NCI-H1092 treated with DMSO at 0.1 percent for 48 hours (cell line): ENCODE data around the gene FERMT3.
A peak's percentile ranks its signal among the peaks of the same experiment; 100 is the strongest.

Experiments used
- DNase-seq: peaks from one replicate; lab custom pipeline; 2025; lab: John Stamatoyannopoulos, UW

FERMT3 gene

DNA sequence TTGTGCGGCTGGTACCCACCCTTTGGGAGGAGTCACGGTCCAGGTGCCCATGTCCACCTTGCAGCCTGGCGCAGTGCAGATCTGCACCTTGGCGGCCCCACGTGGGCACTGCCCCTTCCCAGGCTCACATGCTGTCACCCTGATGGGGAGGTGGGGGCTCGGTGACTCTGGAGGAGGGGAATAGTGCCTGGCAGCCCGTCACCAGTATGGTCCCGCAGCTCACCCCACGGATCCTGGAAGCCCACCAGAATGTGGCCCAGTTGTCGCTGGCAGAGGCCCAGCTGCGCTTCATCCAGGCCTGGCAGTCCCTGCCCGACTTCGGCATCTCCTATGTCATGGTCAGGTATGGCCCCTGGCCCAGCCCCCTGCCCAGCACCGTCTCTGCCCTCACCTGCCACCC is 14.3 kb downstream of the FERMT3 start:
- no peak for DNase-seq

DNA sequence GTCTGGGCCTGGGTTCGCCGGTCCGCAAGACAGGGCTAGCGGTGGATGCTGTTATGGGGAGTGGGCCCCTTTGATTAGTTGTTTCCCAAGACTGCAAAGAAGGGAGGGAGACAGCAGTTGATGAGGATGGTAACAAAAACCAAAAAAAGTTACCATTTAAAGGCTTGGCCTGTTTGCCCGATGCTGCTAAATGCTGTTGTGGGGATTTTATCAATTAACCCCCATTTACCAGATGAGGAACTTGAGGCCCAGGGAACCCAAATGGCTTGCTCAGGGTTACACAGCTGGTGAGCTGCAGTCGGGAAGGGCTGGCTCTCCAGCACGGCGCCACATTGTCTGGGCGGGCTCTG is 16.1 kb downstream of the FERMT3 start:
- DNase-seq: peak; percentile 27

DNA sequence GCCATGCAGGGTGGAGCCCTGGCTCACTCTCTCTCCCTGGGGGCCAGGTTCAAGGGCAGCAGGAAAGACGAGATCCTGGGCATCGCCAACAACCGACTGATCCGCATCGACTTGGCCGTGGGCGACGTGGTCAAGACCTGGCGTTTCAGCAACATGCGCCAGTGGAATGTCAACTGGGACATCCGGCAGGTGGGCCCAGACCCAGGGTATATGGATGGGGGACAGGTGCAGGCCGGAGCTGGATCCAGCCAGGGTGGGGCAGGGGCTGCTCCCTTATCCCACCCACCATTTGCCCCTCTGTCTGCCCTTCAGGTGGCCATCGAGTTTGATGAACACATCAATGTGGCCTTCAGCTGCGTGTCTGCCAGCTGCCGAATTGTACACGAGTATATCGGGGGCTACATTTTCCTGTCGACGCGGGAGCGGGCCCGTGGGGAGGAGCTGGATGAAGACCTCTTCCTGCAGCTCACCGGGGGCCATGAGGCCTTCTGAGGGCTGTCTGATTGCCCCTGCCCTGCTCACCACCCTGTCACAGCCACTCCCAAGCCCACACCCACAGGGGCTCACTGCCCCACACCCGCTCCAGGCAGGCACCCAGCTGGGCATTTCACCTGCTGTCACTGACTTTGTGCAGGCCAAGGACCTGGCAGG is 16.6 kb downstream of the FERMT3 start:
- DNase-seq: no peak

DNA sequence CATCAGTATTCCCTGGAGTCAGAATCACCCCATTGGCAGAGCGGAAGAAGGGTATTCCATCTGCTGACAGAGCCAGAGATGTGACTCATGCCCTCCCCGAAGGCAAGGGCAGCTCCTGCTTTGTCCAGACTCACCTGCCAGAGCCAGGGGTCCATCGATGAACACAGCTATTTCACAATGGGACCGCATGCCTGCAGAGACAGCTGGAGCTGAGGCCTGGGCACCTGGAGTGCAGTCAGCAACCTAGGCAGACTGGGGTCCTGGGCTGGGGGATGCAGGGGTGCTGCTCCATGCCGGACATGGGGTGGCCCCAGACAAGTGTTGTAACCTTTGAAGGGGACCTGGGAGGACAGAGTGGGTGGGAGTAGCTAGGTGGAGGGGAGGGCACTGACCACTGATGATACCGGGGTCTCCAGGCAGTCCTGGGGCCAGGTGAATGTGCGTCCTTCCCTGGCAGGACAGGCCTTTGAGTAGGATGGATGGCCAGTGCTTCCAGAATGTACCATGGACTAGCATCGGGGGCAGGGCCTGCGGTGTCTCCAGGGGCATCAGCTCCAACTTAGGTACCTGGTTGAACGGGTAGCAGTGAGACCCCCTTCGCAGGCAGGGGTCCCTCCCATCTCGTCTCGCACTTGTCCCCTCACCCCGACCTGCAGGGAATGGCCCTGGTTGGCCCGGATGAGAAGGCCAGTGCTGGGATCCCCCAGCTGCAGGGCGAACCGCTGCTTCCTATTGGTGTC is 17.8 kb downstream of the FERMT3 start:
- DNase-seq: no peak

DNA sequence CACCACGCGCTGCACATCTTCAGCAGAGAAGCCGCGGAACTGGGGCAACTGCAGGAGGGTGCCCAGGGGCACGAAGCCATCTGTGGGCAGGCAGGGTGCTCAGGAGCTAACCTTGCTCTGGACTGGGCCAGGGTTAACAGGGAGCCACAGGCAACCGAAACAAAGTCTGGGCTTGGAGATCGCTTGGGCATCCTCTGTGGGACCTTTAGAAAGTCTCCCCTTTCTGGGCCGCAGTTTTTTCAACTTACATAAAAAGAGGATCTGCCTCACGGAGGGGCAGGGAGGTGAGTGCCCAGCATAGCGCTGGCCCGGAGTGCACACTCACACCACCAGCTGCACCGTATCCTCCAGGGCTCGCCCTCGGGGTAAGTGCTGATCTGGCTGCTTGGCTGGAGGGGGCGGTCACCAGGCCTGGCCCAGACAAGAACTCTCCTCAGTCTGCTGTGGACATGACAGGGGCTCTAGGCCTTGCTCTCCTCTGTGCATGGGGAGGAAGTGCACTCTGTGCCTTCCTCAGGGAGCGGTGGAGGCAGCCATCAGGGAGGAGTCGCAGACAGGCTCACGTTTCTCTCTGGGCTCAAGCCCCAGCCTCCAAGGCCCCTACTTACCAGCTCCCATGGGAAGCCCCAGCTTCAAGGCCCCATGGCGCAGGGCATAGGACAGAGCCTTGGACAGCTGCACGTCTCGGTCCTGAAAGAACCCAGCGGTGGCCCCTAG is 18.5 kb downstream of the FERMT3 start:
- no peak for DNase-seq

DNA sequence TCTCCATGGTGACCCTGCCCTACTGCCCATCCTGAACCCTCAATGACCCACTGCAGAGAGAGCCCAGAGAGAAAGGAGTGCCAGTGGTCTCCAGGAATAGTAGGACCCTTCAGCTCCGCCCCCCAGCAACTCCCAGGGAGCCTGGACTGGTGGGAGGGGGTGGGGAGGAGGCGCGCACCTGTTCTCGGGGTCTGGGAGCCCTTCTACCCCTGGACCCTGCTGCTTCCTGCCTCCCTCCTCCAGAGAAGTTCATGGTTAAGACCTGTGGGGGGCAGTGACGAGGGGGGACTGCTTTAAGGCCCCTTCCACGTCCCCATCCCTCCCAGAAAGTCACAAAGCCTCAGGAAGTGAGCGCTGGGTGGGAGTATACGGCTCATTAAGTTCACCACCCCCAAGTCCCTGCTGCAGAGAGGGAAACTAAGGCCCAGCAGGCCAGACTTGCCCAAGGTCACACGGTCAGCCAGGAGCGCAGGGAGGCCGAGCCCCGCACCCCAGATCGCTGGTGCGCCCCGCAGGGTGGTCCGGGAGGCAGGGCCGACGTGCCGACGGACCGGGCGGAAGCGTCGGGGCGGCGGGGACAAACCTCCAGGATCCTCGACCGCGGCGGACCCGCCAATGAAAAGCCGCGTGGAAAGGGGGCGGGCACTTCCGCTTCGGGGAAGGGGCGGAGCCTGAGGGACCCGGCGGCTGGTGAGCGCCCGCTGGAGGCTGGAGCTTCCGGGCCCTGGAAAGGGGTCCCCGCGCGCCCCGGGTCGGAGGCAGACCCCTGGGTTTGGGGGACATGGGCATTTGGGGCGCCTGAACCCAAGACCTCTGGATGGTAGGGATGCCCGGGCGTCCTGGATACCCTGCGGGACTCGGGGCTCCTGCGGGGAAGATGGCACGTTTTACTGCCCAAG is 19.3 kb downstream of the FERMT3 start, which contains the start of the genes NUDT22 and TRPT1:
TSS of gene NUDT22 (plus strand) at position 667 of the 899 bp plus-strand sequence. CDS start 379 bp downstream, outside the sequence.
TSS of gene TRPT1 (minus strand) at position 579 of the 899 bp plus-strand sequence. CDS start at position 253, 326 bp downstream.
- peak; percentile 92 for DNase-seq

DNA sequence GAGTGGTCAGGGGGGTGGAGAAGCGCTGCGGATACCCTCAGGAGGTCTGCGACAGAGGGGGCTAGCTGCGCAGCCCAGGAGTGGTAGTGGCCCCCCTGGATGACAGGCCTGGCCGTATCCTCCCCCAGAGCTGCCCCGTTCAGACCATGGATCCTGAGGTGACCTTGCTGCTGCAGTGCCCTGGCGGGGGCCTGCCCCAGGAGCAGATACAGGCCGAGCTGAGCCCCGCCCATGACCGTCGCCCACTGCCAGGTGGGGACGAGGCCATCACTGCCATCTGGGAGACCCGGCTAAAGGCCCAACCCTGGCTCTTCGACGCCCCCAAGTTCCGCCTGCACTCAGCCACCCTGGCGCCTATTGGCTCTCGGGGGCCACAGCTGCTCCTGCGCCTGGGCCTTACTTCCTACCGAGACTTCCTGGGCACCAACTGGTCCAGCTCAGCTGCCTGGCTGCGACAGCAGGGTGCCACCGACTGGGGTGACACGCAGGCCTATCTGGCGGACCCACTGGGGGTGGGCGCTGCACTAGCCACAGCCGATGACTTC is 20.1 kb downstream of the FERMT3 start:
- peak; percentile 61 for DNase-seq

DNA sequence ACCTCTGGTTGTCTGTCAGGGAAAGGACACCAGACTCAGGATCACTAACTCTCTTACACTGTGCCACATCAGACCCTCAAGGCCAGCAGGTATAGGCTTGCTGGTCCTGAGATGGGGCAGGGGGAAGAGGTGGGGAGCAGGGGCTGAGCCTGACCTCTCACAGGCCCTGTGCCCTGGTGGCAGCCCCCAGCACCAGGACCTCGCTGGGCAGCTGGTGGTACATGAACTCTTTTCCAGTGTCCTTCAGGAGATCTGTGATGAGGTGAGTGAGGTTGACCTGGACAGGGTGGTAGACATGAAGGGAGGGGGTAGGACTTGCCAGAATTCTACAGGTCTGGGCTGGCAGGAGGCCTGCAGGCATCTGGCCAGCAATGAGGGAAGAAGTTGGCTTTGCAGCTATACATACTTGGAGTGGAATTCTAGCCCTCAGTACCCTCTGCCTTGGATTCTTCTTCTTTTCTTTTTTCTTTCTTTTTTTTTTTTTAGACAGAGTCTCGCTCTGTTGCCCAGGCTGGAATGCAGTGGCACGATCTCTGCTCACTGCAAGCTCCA is 21.0 kb downstream of the FERMT3 start:
- no peak for DNase-seq

DNA sequence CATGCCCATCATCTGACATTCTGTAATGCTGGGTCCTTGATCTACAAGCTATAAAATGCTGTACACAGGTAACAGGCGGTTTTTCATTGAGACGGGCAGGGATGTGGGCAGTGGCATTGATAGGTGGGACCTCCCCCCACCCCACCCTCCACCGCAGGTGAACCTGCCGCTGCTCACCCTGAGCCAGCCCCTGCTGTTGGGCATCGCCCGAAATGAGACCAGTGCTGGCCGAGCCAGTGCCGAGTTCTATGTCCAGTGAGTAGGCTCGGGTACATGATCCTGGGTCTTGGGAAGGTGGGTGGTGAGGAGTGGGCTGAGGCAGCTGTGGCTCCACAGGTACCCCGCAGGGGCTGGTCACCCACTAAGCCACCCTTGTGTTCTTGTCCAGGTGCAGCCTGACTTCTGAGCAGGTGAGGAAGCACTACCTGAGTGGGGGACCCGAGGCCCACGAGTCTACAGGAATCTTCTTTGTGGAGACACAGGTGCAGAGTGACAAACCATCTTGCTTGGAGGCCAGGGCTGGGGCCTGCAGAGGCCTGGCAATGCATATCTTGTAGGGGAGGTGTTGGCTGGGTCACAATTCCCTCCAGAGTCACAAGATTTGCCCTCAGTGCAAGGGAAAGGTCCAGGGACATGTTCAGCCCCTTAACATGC is 22.7 kb downstream of the FERMT3 start:
- DNase-seq: no peak

DNA sequence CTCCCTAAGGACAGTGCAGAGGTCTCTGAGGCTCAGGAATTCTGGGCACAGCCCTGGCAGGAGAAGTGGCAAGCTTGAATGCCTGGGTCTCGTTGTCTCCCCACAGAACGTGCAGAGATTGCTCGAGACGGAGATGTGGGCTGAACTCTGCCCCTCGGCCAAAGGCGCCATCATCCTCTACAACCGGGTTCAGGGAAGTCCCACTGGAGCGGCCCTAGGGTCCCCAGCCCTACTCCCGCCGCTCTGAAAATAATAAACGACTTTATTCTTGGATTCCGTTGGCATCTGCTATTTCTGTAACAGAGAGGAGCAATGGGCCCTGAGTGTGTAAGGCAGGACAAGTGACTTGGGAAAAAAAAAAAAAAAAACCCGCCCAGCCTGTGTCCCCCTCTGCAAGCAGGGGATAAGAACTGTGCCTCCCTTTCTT is 23.2 kb downstream of the FERMT3 start:
- no peak for DNase-seq

DNA sequence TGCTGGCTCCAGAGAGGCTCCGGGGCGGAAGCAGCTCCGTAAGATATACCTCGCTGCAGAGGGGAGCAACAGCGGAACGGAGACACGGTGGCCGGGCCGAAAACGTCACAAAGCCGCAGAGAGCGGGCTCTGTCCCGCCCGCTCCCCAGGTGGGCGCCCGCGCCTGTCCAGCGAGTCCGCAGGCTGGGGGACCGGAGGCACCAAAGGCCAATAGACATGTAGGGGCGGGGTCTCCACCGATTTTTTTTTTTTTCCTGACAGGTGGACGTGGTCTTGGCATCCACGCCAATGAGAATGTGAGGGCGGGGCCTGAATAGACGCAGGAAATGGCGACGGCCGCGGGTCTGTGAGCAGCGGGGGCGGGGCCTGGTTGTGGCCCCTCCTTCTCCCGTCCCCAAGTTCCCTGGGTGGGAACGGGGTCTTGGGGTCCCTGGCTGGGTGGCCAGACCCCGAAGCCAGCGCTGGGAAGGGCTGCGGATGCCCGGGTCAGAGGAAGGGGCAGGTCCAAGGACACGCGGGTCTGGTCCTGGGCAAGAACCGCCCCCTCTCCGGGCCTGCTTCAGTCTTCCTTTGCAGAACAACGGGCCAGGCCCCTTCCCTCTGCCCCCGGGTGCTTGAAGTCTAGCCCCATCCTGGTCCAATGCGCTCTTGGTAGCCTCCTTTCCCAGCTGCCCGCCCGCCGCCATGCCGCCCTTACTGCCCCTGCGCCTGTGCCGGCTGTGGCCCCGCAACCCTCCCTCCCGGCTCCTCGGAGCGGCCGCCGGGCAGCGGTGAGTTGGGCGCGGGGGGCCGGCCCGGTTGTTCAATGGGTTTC is 23.9 kb downstream of the FERMT3 start, which contains the start of gene DNAJC4:
TSS of gene DNAJC4 (plus strand) at position 378 of the 814 bp plus-strand sequence. CDS start at position 685, 307 bp downstream.
- peak; percentile 98 for DNase-seq

DNA sequence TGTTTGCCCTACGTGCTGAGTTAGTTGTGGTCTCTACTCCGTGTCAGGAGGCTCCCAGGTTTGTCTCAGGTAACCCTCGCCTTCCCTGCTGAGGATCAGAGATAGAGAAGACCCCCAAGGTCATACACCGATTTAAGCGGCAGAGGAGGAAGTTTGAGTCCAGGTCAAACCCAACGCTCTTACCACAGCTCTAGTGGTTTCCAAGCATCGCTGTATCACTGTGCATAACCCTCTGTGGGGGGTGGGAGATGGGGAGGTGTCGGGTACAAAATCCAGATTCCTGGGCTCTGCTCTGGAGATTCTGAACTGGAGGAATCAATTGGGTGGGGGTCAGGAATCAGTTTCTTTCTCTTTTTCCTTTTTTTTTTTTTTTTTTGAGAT is 24.5 kb downstream of the FERMT3 start:
- DNase-seq: no peak

DNA sequence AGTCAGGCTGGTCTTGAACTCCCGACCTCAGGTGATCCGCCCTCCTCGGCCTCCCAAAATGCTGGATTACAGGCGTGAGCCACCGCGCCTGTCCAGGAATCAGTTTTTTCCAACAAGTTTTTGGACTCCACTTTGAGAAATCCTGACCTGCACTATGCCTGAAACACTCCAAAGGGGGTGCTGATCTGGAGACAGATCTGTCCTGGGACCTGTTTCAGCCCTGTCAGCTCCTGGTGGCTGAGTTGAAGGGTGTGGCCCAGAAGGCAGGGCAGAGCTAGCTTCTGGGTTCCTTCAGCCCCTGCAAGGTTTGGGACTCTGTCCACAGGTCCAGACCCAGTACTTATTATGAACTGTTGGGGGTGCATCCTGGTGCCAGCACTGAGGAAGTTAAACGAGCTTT is 25.0 kb downstream of the FERMT3 start:
- no peak for DNase-seq

DNA sequence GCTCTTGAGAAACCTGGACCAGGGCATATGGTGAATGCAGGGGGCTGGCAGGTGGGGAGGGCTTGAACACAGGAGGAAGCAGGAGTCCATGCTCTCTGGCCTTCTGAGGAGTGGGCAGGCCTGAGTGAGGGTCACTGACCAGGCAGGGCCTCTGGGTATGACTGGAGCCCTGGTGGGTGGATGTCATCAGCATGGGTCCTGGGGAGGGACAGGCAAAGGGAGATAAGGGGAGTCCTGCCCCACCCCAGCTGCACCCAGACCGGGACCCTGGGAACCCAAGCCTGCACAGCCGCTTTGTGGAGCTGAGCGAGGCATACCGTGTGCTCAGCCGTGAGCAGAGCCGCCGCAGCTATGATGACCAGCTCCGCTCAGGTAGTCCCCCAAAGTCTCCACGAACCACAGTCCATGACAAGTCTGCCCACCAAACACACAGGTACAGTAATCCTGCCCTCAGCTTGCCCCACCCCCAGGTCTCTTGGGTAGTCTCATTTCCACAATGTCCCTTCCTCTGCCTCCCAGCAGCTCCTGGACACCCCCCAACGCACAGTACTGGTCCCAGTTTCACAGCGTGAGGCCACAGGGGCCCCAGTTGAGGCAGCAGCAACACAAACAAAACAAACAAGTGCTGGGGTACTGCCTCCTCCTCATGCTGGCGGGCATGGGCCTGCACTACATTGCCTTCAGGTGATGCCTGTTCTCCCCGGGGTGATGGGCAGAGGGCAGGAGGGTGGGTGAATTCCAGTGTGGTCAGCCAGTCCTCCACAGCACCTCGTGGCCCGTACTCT is 25.9 kb downstream of the FERMT3 start:
- DNase-seq: no peak

DNA sequence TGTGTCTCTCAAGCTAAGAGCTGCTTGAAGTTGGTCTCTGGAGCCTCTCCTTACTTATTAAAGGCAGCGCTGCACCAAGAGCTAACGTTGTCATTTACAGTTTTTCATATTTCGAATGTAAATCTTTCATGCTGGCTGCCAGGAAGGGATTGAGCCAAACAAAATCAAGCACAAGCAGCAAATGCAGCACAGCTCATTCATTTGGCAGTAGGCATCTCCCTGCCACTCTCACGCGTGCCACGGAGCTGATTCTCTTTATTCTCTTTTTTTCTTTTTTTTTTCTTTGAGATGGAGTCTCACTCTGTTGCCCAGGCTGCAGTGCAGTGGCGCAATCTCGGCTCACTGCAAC is 26.4 kb downstream of the FERMT3 start:
- no peak for DNase-seq

DNA sequence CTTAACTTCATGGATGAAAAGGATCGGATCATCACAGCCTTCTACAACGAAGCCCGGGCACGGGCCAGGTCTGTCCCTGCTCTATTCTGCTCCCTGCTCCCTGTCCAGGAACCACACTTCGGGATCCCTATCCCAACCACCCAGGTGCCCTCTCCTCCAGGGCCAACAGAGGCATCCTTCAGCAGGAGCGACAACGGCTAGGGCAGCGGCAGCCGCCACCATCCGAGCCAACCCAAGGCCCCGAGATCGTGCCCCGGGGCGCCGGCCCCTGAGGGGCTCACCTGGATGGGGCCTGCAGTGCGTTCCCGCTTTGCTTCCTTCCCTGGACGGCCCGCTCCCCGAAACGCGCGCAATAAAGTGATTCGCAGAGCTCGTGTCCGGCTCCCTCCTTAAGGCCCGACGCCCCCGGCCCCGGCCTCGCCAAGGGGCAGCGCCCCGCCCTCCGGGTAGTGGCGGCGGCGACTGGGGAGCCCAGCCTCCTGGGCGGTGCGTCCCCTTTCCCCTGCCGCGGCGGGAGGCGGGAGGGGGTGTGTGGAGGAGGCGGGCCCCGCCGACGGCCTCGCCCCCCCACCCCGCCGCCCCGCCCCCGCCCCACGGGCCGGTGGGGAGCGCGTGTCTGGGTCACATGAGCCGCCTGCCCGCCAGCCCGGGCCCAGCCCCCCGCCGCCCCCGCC is 27.5 kb downstream of the FERMT3 start, which contains the start of gene VEGFB:
TSS of gene VEGFB (plus strand) at position 672 of the 674 bp plus-strand sequence. CDS start 250 bp downstream, outside the sequence.
- peak; percentile 65 for DNase-seq

DNA sequence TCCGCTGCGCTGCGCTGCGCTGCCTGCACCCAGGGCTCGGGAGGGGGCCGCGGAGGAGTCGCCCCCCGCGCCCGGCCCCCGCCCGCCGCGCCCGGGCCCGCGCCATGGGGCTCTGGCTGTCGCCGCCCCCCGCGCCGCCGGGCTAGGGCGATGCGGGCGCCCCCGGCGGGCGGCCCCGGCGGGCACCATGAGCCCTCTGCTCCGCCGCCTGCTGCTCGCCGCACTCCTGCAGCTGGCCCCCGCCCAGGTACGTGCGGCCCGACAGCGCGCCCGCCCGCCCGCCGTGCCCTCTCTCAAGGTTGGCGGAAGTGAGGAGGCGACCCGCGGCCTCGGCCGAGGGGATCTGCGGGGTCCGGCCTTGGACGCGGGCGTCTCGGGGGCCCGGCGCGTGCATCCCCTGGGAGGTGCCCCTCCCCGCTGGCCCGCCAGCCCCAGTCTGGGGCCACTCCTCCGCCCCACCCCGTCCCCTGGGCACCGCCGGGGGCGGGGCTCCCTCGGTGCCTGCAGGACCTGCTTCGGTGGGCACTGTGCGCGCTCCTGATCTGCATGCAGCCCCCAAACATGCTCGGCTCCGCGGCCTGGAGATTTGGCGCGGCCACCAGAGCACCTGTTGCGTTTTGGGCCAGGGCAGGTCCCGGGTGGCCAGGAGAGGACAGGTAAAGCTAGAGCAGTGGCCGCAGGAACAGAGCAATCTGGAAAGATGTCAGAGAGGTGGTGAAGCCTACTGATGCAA is 28.3 kb downstream of the FERMT3 start:
- peak; percentile 57 for DNase-seq
